ENCODE results near the gene IL5. TPM values are rescaled to one million over a fixed set of nuclear protein-coding genes. Genes with fewer than 3 reads are reported as not detected.
A peak's percentile ranks its signal among the peaks of the same experiment; 100 is the strongest.
"Not testable (repeated sequence)": the region's sequence is repeated elsewhere in the genome, so short reads cannot be mapped to it uniquely, and the experiment has no call there.

Gene IL5
- 1 to 10 TPM; 4.1 to 5.0 TPM for total RNA-seq

DNA sequence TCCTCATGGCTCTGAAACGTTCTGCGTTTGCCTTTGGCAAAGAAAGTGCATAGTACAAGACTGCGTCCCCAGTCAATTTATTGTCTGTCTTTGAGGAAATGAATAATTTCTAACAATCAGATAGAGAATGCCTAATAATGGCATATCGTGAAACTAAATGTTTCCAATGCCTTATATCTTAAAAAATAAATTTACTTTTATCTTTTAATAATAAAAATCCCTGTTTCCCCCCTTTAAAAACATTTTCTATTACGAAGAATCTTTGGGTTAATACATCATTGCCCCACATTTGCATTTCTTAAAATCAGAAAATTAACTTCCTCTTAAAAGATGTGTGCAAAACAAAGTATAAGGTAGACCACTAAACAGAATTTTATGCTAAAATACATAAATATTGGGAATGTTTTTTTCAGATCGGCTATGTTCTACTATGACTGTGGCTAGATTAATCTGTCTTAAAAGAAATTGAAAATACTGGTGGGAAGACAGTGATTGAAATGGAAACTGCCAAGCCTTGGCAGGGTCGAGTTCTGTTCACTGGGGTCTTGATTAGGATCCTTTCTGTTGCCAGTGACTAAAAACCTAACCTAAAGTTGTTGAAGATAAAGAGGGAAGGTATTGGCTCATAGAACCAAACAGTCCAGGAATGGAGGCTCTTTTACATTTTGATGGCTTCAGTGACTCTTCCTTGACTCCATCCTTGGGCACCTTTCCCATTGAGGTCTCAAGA, at the start of gene IL5:
TSS of gene IL5 (minus strand) at position 51 of the 730 bp plus-strand sequence. CDS start at position 7, 44 bp downstream.
- Mint-ChIP-seq H3K27me3 (peaks cover 7% of the 10 kb centered on the region), H3K27ac (no peak within 1 kb of the TSS), H3K36me3 (no peaks in the 10 kb centered on the region), H3K4me3 (no peak within 1 kb of the TSS), H3K4me1 (ENCODE audit: low read depth) (peaks cover 25% of the 10 kb centered on the region), H3K9me3 (no peaks in the 10 kb centered on the region)
- ChIA-PET POLR2A (no interaction called here), CTCF (interaction anchor here (1.7 to 5.5 kb wide), 2 partner anchors 17 to 276 kb away, joined by 5 to 25 read pairs; no protein-coding TSS in a partner anchor)
- DNase-seq: no peak
- intact Hi-C loops (cut with micrococcal nuclease): no loop called here

DNA sequence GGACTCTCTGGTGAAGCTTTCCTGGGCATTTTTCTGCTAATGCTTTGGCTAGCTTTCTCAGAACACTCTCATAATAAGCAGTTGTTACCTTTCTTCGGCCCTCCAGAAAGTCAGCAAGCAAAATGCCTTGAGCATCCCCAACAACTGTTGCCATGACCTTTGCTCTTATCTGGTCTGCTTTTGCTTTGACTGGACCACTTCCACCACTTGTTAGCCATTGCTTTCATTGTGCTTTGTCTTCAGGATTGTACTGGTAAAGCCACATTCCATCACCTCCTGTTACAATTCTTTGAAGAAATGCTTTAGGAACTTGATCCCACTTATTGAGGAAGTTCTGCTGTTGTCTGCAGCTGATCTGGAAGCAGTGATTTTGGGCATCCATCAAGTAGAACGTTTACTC, 49.2 kb upstream of the IL5 start:
- CTCF ChIA-PET: no interaction called here

DNA sequence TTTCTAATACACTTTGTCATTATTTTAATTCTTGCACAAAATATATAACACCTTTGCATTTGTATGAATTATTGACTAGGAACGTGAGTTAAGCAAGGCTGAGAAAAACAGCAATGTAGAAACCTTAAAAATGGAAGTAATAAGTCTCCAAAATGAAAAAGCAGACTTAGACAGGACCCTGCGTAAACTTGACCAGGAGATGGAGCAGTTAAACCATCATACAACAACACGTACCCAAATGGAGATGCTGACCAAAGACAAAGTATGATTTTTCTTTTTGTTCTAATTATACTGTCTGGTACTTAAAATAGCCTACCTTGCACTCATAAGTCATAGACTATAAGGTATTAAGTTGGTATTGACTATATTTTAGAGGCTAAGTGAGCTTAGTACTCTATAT, 47.8 kb upstream of the IL5 start:
- Mint-ChIP-seq H3K27me3 (no peaks in the 10 kb centered on the region), H3K36me3 (peaks cover 36% of the 10 kb centered on the region), H3K4me3 (no peak overlapping the region), H3K9me3 (no peaks in the 10 kb centered on the region), H3K27ac (no peak overlapping the region), H3K4me1 (ENCODE audit: low read depth) (peaks cover under 1% of the 10 kb centered on the region)
- ChIA-PET CTCF (interaction anchor here (1.0 to 1.2 kb wide), 2 partner anchors 64 to 229 kb away, joined by 3 to 4 read pairs; no protein-coding TSS in a partner anchor), POLR2A (no interaction called here)
- no peak for DNase-seq
- intact Hi-C loops (cut with micrococcal nuclease): loop anchor here (1.0 kb wide), 1 partner anchor 229 kb away; no protein-coding TSS in a partner anchor

More for the DNA sequence above, 49.2 kb upstream of the IL5 start:
- H3K36me3 Mint-ChIP-seq: peaks cover 40% of the 10 kb centered on the region
- H3K4me3 Mint-ChIP-seq: no peak overlapping the region
- no peak for DNase-seq
- POLR2A ChIA-PET: interaction anchor here (1.1 kb wide), 1 partner anchor 20 kb away, joined by 3 read pairs; no protein-coding TSS in a partner anchor
- H3K9me3 Mint-ChIP-seq: no peaks in the 10 kb centered on the region
- no peaks in the 10 kb centered on the region for H3K4me1 Mint-ChIP-seq (ENCODE audit: low read depth)
- no peak overlapping the region for H3K27ac Mint-ChIP-seq
- intact Hi-C loops (cut with micrococcal nuclease): no loop called here
- H3K27me3 Mint-ChIP-seq: no peaks in the 10 kb centered on the region

DNA sequence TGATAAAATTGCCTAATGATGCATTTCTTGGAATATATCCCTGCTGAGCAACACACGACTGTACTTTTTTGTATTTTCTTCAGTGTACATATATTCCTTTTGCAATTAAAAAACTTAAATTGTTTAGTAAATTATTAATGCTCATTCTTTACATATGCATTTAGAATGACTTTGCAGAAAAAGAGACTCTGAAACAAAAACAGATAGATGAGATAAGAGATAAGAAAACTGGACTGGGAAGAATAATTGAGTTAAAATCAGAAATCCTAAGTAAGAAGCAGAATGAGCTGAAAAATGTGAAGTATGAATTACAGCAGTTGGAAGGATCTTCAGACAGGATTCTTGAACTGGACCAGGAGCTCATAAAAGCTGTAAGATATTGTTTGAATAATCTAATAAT, 46.1 kb upstream of the IL5 start:
- no peak for DNase-seq
- H3K4me1 Mint-ChIP-seq (ENCODE audit: low read depth): peaks cover 4% of the 10 kb centered on the region
- no peaks in the 10 kb centered on the region for H3K27me3 Mint-ChIP-seq
- ChIA-PET POLR2A (no interaction called here), CTCF (interaction anchor here (1.2 kb wide), 1 partner anchor 204 kb away, joined by 4 read pairs; no protein-coding TSS in a partner anchor)
- H3K4me3 Mint-ChIP-seq: no peak overlapping the region
- H3K27ac Mint-ChIP-seq: no peak overlapping the region
- peaks cover 42% of the 10 kb centered on the region for H3K36me3 Mint-ChIP-seq
- intact Hi-C loops (cut with micrococcal nuclease): loop anchor here (5.0 kb wide), 1 partner anchor 33 kb away; no protein-coding TSS in a partner anchor
- H3K9me3 Mint-ChIP-seq: no peaks in the 10 kb centered on the region

DNA sequence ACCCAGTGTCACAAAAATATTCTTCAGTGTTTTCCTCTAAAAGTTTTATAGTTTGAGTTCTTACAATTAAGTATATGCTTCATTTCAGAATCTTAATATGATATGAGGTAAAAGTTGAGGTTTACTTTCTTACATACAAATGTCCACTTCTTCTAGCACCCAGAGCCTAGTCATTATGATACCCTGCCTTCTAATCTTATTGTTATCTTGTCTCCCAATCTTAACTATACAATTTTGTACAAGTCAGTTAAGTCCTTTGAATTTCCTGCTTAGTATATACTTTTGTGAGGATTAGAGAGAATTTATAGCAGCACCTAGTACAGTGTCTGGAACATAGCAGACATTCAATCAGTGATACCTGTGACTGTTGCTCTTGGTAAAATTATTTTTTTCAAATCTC, 42.7 kb upstream of the IL5 start:
- H3K4me3 Mint-ChIP-seq: no peak overlapping the region
- intact Hi-C loops (cut with micrococcal nuclease): loop anchor here (5.0 kb wide), 1 partner anchor 36 kb away; no protein-coding TSS in a partner anchor
- CTCF ChIA-PET: interaction anchor here (0.5 kb wide), 1 partner anchor 477 kb away, joined by 3 read pairs; no protein-coding TSS in a partner anchor
- peaks cover 4% of the 10 kb centered on the region for H3K4me1 Mint-ChIP-seq (ENCODE audit: low read depth)
- DNase-seq: no peak
- no peaks in the 10 kb centered on the region for H3K27me3 Mint-ChIP-seq
- POLR2A ChIA-PET: no interaction called here
- peaks cover 51% of the 10 kb centered on the region for H3K36me3 Mint-ChIP-seq
- no peak overlapping the region for H3K27ac Mint-ChIP-seq
- H3K9me3 Mint-ChIP-seq: no peaks in the 10 kb centered on the region

DNA sequence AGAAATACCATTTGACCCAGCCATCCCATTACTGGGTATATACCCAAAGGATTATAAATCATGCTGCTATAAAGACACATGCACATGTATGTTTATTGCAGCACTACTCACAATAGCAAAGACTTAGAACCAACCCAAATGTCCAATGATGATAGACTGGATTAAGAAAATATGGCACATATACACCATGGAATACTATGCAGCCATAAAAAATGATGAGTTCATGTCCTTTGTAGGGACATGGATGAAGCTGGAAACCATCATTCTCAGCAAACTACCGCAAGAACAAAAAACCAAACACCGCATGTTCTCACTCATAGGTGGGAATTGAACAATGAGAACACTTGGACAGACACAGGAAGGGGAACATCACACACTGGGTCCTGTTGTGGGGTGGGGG, 41.2 kb upstream of the IL5 start:
- H3K27ac Mint-ChIP-seq; intact Hi-C loops (cut with micrococcal nuclease); H3K4me1 Mint-ChIP-seq (ENCODE audit: low read depth); CTCF ChIA-PET; POLR2A ChIA-PET; H3K27me3 Mint-ChIP-seq; DNase-seq; H3K9me3 Mint-ChIP-seq; H3K4me3 Mint-ChIP-seq: not testable (repeated sequence)
- H3K36me3 Mint-ChIP-seq: peaks cover 51% of the 10 kb centered on the region

DNA sequence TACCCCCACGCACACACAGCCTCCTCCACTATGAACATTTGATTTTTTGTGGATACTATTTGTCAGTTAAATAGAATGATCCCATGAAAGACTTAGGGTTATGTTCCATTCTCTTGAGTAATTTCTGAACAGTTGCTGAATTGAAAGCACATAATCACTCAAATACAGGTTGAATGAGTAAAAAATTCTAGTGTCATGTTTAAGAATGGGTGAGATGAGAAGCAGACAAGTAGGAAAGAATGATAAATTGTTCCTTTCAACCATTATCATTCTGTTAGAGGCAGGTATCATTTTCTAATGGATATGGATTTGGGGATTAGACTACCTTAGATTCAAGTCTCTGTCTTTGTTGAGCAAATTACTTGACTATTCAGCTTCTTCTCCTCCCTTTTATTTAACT, 32.8 kb upstream of the IL5 start:
- Mint-ChIP-seq H3K9me3 (no peaks in the 10 kb centered on the region), H3K27ac (peak overlapping the region; percentile 9), H3K4me3 (no peak overlapping the region), H3K4me1 (ENCODE audit: low read depth) (peaks cover 34% of the 10 kb centered on the region), H3K36me3 (peaks cover 50% of the 10 kb centered on the region), H3K27me3 (no peaks in the 10 kb centered on the region)
- POLR2A ChIA-PET: no interaction called here
- no peak for DNase-seq
- CTCF ChIA-PET: interaction anchor here (0.7 to 2.7 kb wide), 2 partner anchors 15 to 50 kb away, joined by 3 to 12 read pairs; no protein-coding TSS in a partner anchor
- intact Hi-C loops (cut with micrococcal nuclease): loop anchor here (5.0 kb wide), 2 partner anchors 49 to 61 kb away; no protein-coding TSS in a partner anchor

DNA sequence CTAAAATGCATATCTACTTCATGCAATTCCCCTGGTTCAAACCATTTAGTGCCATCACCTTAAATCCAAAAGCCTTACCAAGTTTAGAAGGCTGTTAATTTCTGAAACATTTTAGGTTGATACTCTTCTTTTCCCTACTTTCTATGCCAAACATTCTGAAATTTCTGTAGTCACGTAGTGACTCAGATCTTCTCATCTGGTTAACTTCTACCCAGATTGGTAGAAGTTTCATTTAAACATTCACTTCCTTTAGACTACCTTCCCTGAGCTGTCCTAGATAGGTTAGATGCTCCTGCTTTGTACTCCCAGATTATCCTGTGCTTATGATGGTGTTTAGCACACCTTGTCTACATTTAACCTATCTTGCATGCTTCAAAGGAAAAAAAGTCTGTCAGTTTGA, 23.3 kb upstream of the IL5 start:
- peaks cover 7% of the 10 kb centered on the region for H3K9me3 Mint-ChIP-seq
- ChIA-PET POLR2A (no interaction called here), CTCF (no interaction called here)
- H3K4me3 Mint-ChIP-seq: no peak overlapping the region
- peaks cover 9% of the 10 kb centered on the region for H3K36me3 Mint-ChIP-seq
- intact Hi-C loops (cut with micrococcal nuclease): no loop called here
- H3K27ac Mint-ChIP-seq: no peak overlapping the region
- H3K27me3 Mint-ChIP-seq: no peaks in the 10 kb centered on the region
- H3K4me1 Mint-ChIP-seq (ENCODE audit: low read depth): peaks cover 38% of the 10 kb centered on the region
- no peak for DNase-seq

DNA sequence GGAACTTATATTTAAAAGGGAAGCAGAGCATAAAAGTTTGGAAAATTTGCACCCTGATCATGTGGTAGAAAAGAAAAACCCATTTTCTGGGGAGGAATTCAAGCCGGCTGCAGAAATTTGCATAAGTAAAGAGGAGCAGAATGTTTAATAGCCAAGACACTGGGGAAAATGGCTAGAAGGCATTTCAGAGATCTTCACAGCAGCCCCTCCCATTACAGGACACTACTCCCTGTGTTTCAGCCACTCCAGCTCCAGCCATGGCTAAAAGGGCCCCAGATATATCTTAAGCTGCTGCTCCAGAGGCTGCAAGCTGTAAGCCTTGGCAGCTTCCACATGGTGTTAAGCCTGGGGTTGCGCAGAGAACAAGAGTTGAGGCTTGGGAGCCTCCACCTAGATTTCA, 21.2 kb upstream of the IL5 start:
- CTCF ChIA-PET: interaction anchor here (1.2 kb wide), 1 partner anchor 38 kb away, joined by 3 read pairs; no protein-coding TSS in a partner anchor

DNA sequence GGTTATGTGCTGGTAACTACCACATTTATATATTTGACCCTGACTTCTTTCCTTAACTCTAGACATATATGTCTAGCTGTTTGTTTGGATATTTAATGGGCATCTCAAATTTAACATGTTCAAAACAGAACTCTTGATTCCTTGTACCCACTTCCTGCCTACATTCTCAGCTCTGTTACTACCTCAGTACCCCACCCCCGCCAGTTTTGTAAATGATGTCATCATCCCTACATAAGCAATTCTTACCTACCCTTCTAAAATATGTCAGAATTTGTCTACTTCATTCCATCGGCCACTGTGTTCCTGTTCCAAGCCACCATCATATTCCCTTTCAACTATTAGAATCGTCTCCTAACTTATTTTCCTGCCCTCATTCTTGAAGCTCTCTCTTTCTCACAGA, 18.3 kb upstream of the IL5 start:
- peaks cover 26% of the 10 kb centered on the region for H3K4me1 Mint-ChIP-seq (ENCODE audit: low read depth)
- ChIA-PET CTCF (interaction anchor here (0.8 to 1.7 kb wide), 4 partner anchors 14 to 56 kb away, joined by 3 to 6 read pairs (median 4); no protein-coding TSS in a partner anchor), POLR2A (no interaction called here)
- H3K27ac Mint-ChIP-seq: no peak overlapping the region
- peaks cover 7% of the 10 kb centered on the region for H3K9me3 Mint-ChIP-seq
- peaks cover 7% of the 10 kb centered on the region for H3K36me3 Mint-ChIP-seq
- no peak overlapping the region for H3K4me3 Mint-ChIP-seq
- intact Hi-C loops (cut with micrococcal nuclease): no loop called here
- peak; percentile 49 for DNase-seq
- no peaks in the 10 kb centered on the region for H3K27me3 Mint-ChIP-seq

More for the DNA sequence above, 21.2 kb upstream of the IL5 start:
- peaks cover 24% of the 10 kb centered on the region for H3K4me1 Mint-ChIP-seq (ENCODE audit: low read depth)
- DNase-seq; H3K9me3 Mint-ChIP-seq; H3K4me3 Mint-ChIP-seq; intact Hi-C loops (cut with micrococcal nuclease); POLR2A ChIA-PET; H3K27me3 Mint-ChIP-seq; H3K27ac Mint-ChIP-seq; H3K36me3 Mint-ChIP-seq: not testable (repeated sequence)

DNA sequence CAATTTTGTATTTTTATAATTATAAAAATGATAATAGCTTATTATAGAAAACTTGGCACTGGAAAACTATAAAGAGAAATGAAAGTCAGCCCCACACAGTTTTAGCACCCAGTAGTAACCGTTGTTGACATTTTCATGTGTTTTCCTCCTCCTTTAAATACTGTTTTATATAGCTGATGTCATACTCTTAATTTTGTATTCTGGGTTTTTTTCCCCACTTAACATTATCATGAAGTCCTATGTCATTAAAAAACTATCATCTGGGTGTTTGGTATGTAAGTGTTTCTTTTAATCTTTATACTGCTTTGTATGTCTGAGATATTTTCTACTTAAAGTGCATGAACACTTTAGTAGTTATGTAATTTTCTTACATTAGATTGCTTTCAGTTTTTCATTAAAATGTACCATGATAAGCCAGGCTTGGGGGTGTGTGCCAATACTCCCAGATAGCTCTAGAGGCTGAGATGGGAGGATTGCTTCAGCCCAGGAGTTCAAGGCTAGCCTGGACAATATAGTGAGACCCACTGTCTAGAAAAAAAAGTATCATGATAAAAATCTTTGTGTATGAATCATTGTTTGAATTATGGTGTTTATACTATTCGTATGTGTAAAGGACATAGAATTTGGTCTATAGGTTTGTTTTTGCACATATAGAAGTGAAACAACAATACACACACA, 16.2 kb upstream of the IL5 start:
- intact Hi-C loops (cut with micrococcal nuclease): loop anchor here (5.0 kb wide), 3 partner anchors 62 to 178 kb away; partner anchors contain the start of gene KIF3A
- ChIA-PET CTCF (interaction anchor here (0.6 kb wide), 1 partner anchor 497 kb away, joined by 3 read pairs; no protein-coding TSS in a partner anchor), POLR2A (no interaction called here)
- Mint-ChIP-seq H3K36me3 (peaks cover 7% of the 10 kb centered on the region), H3K9me3 (no peaks in the 10 kb centered on the region), H3K4me1 (ENCODE audit: low read depth) (peaks cover 19% of the 10 kb centered on the region), H3K27ac (no peak overlapping the region), H3K27me3 (no peaks in the 10 kb centered on the region), H3K4me3 (peak overlapping the region; percentile 6)
- DNase-seq: no peak
